NCI-H2196 treated with DMSO at 0.1 percent for 48 hours (cell line): ENCODE results near the gene TMEM239.
A peak's percentile ranks its signal among the peaks of the same experiment; 100 is the strongest.

ENCODE experiments used
- DNase-seq: peaks from one replicate; lab custom pipeline; 2025; ENCODE audit not compliant: unreplicated experiment; lab: John Stamatoyannopoulos, UW

Gene TMEM239

GRCh38 chr20:2846698-2847097, 30.5 kb downstream of the TMEM239 start:
- no peak for DNase-seq

GRCh38 chr20:2847802-2848201, 31.6 kb downstream of the TMEM239 start:
- no peak for DNase-seq

GRCh38 chr20:2849529-2849928, 33.4 kb downstream of the TMEM239 start:
- no peak for DNase-seq

GRCh38 chr20:2851086-2851485, 34.9 kb downstream of the TMEM239 start:
- DNase-seq = no peak

GRCh38 chr20:2858591-2858990, 42.4 kb downstream of the TMEM239 start:
- DNase-seq = no peak

GRCh38 chr20:2859330-2860121, 43.4 kb downstream of the TMEM239 start:
- peak; percentile 21 for DNase-seq

- DNase-seq = no peak
These were observed 48.5 kb downstream of the TMEM239 start for GRCh38 chr20:2864626-2865025.

GRCh38 chr20:2865101-2865500, 48.9 kb downstream of the TMEM239 start:
- DNase-seq = no peak

GRCh38 chr20:2865630-2866029, 49.5 kb downstream of the TMEM239 start:
- no peak for DNase-seq

GRCh38 chr20:2866236-2866635, 50.1 kb downstream of the TMEM239 start:
- no peak for DNase-seq

- no peak for DNase-seq
These were observed 51.1 kb downstream of the TMEM239 start for GRCh38 chr20:2867081-2867864.
